ENCODE data around the gene LNX1. TPM values are rescaled to one million over a fixed set of nuclear protein-coding genes. Genes with fewer than 3 reads are reported as not detected.

LNX1 gene
- total and polyA plus RNA-seq, 2 donors (not counting 3 experiments of a cell fraction or from before 2014, with no cell fraction given), result 0.72 to 1.3 TPM

- Histone ChIP-seq H3K79me2 (ENCODE audit: control insufficient read depth, insufficient read depth, low read length) (no peaks in the 10 kb centered on the region), H4K20me1 (replicated peaks; ENCODE audit: control insufficient read depth, extremely low read depth, insufficient read depth, low read length) (no peaks in the 10 kb centered on the region), H3K27ac (ENCODE audit: insufficient read depth, low read depth, low read length) (peak overlapping the region; percentile 56), H3K4me1 (ENCODE audit: control insufficient read depth, extremely low read depth, insufficient read depth, low read length) (peaks cover 35% of the 10 kb centered on the region), H3K9me1 (replicated peaks; ENCODE audit: control insufficient read depth, extremely low read depth, insufficient read depth, low read length) (no peaks in the 10 kb centered on the region), H3K27me3 (ENCODE audit: control insufficient read depth in 2 of 2, insufficient read depth in 2 of 2, low read length in 2 of 2) (no peaks in the 10 kb centered on the region), H3K9me3 (replicated peaks; ENCODE audit: control insufficient read depth, insufficient read depth, low read length) (no peaks in the 10 kb centered on the region), H3K4me3 (replicated peaks in 1 of 3; ENCODE audit: insufficient read depth in 1 of 3, low read depth in 1 of 3, low read length in 3 of 3) (no peak overlapping the region), H2AFZ (ENCODE audit: low read depth, low read length) (no peak overlapping the region), H3K9ac (replicated peaks; ENCODE audit: extremely low read depth, insufficient read depth, low read length) (no peak overlapping the region), H3K36me3 (ENCODE audit: control insufficient read depth in 2 of 2, extremely low read depth in 1 of 2, insufficient read depth in 2 of 2, low read length in 2 of 2) (no peaks in the 10 kb centered on the region), H3K4me2 (ENCODE audit: insufficient read depth, low read length) (peak overlapping the region; percentile 26)
- CTCF ChIA-PET, result interaction anchor here (0.8 to 3.4 kb wide), 11 partner anchors 9 to 692 kb away, joined by 3 to 29 read pairs (median 5); no protein-coding TSS in a partner anchor
- peak; percentile 40 for FAIRE-seq
- dilution Hi-C loops (cut with MboI; ENCODE audit: extremely low pct_ligation_motif_present, low sequenced_read_pairs), result no loop called here
- BruUV-seq (replicated peaks), result no TSS peak
- no peak for TF ChIP-seq MAX (IDR thresholded peaks at IDR 0.05; ENCODE audit: insufficient read depth, insufficient read length)
- TF ChIP-seq FOS (IDR thresholded peaks at IDR 0.05; ENCODE audit: borderline replicate concordance, insufficient read depth, low read length), result peak; percentile 51
- TF ChIP-seq GATA2 (IDR thresholded peaks at IDR 0.05; ENCODE audit: insufficient read depth, insufficient read length, low read depth, low read length), result peak; percentile 25
- POLR2A ChIA-PET, result interaction anchor here (1.1 kb wide), 1 partner anchor 17 kb away, joined by 8 read pairs; no protein-coding TSS in a partner anchor
- peak; percentile 84 for DNase-seq (ENCODE audit: low read depth, low spot score)
- intact Hi-C loops (cut with micrococcal nuclease), result loop anchor here (2.0 kb wide), 2 partner anchors 17 to 35 kb away; no protein-coding TSS in a partner anchor
These were observed 49.6 kb downstream of the LNX1 start for GRCh38 chr4:53541577-53542206.

GRCh38 chr4:53538756-53539155 is 52.5 kb downstream of the LNX1 start:
- no peaks in the 10 kb centered on the region for H3K9me1 ChIP-seq (replicated peaks; ENCODE audit: control insufficient read depth, extremely low read depth, insufficient read depth, low read length)
- ChIA-PET CTCF (no interaction called here), POLR2A (no interaction called here)
- no TSS peak for BruUV-seq (replicated peaks)
- intact Hi-C loops (cut with micrococcal nuclease), result no loop called here
- H3K9ac ChIP-seq (replicated peaks; ENCODE audit: extremely low read depth, insufficient read depth, low read length), result no peak overlapping the region
- H4K20me1 ChIP-seq (replicated peaks; ENCODE audit: control insufficient read depth, extremely low read depth, insufficient read depth, low read length), result no peaks in the 10 kb centered on the region
- peaks cover 35% of the 10 kb centered on the region for H3K4me1 ChIP-seq (ENCODE audit: control insufficient read depth, extremely low read depth, insufficient read depth, low read length)
- H3K36me3 ChIP-seq (ENCODE audit: control insufficient read depth in 2 of 2, extremely low read depth in 1 of 2, insufficient read depth in 2 of 2, low read length in 2 of 2), result no peaks in the 10 kb centered on the region
- H3K9me3 ChIP-seq (replicated peaks; ENCODE audit: control insufficient read depth, insufficient read depth, low read length), result no peaks in the 10 kb centered on the region
- H3K4me3 ChIP-seq (replicated peaks in 1 of 3; ENCODE audit: insufficient read depth in 1 of 3, low read depth in 1 of 3, low read length in 3 of 3), result no peak overlapping the region
- FAIRE-seq (no peak), DNase-seq (ENCODE audit: low read depth, low spot score) (no peak)
- no peak overlapping the region for H2AFZ ChIP-seq (ENCODE audit: low read depth, low read length)
- no peak overlapping the region for H3K27ac ChIP-seq (ENCODE audit: insufficient read depth, low read depth, low read length)
- dilution Hi-C loops (cut with MboI; ENCODE audit: extremely low pct_ligation_motif_present, low sequenced_read_pairs), result no loop called here
- no peak overlapping the region for H3K4me2 ChIP-seq (ENCODE audit: insufficient read depth, low read length)
- TF ChIP-seq MAX (IDR thresholded peaks at IDR 0.05; ENCODE audit: insufficient read depth, insufficient read length) (no peak), EZH2 (IDR thresholded peaks at IDR 0.05; ENCODE audit: borderline replicate concordance, low read depth, low read length, severe bottlenecking) (no peak), CTCF (IDR thresholded peaks at IDR 0.05; ENCODE audit: extremely low read depth in 1 of 2, insufficient read depth in 1 of 2, low read depth in 1 of 2, low read length in 2 of 2) (no peak), FOS (IDR thresholded peaks at IDR 0.05; ENCODE audit: borderline replicate concordance, insufficient read depth, low read length) (no peak), POLR2A (IDR thresholded peaks at IDR 0.05; ENCODE audit: low read depth, low read length) (no peak), POLR2AphosphoS5 (IDR thresholded peaks at IDR 0.05; ENCODE audit: insufficient read depth, low read depth, low read length) (no peak), JUN (IDR thresholded peaks at IDR 0.05; ENCODE audit: borderline replicate concordance, insufficient read depth, insufficient read length, low read depth) (no peak), MYC (IDR thresholded peaks at IDR 0.05; ENCODE audit: low read depth, low read length) (no peak), GATA2 (IDR thresholded peaks at IDR 0.05; ENCODE audit: insufficient read depth, insufficient read length, low read depth, low read length) (no peak)
- no peaks in the 10 kb centered on the region for H3K27me3 ChIP-seq (ENCODE audit: control insufficient read depth in 2 of 2, insufficient read depth in 2 of 2, low read length in 2 of 2)
- no peaks in the 10 kb centered on the region for H3K79me2 ChIP-seq (ENCODE audit: control insufficient read depth, insufficient read depth, low read length)

Data from endothelial cell of umbilical vein (primary cell).